ENCODE data around the gene PIBF1. TPM values are rescaled to one million over a fixed set of nuclear protein-coding genes. Genes with fewer than 3 reads are reported as not detected.

The PIBF1 gene
- total and polyA plus RNA-seq, 2 of the 4 experiments (the other 2 are of a cell fraction): 5.1 to 13.3 TPM

DNA sequence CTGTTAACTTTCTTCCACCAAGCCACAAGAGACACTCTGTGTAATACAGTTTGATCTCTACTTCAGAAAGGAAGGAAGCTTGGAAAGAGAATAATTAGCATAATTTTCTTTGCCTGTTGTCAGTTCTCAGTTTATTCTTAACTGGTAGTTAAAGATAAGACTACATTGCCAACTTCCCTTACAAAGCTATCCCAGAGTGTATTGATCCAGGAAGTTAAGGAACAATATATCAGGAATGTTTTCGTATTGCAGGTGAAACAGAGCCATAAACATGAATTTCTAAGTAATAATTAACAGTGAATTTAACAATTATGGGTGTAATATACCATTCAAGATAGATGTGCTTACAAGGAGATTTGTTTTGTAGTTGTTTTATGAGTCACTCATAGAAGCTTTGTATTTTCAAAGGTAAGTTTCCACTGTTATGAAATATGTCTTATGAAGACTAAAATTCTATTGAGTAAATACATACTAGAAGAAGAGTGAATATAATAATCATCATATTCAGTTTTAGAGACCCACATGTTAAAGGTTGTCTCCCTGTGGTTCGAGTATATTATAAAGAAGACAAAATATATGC, 188.5 kb downstream of the PIBF1 start:
- Histone ChIP-seq H3K4me3 (ENCODE audit: insufficient read depth, low read depth, low read length) (no peak overlapping the region), H3K9me3 (ENCODE audit: control insufficient read depth, insufficient read depth, low read length) (no peaks in the 10 kb centered on the region), H2BK20ac (ENCODE audit: low read depth, low read length) (no peak overlapping the region), H2AFZ (replicated peaks; ENCODE audit: low read length, poor library complexity) (no peak overlapping the region), H3K14ac (replicated peaks; ENCODE audit: low read depth, low read length) (no peak overlapping the region), H2AK5ac (ENCODE audit: low read depth, low read length) (no peak overlapping the region), H3K18ac (ENCODE audit: low read depth, low read length) (no peak overlapping the region), H4K20me1 (ENCODE audit: insufficient read depth, low read length) (no peaks in the 10 kb centered on the region), H3K23ac (ENCODE audit: low read depth, low read length) (no peak overlapping the region), H2BK5ac (ENCODE audit: low read depth, low read length, poor library complexity, severe bottlenecking) (no peak overlapping the region), H4K91ac (ENCODE audit: insufficient read depth, low read depth, low read length) (no peak overlapping the region), H3K9me1 (ENCODE audit: insufficient read depth, low read length) (no peaks in the 10 kb centered on the region), H3K4me1 (ENCODE audit: control insufficient read depth, insufficient read depth, low read length) (no peaks in the 10 kb centered on the region), H4K5ac (ENCODE audit: low read depth, low read length) (no peak overlapping the region), H3K56ac (ENCODE audit: extremely low read depth, insufficient read depth, low read length) (no peak overlapping the region), H3K9ac (ENCODE audit: low read depth, low read length) (no peak overlapping the region), H4K8ac (ENCODE audit: low read depth in 2 of 2, low read length in 2 of 2) (no peak overlapping the region), H2BK120ac (ENCODE audit: low read depth, low read length) (no peak overlapping the region), H3K27me3 (ENCODE audit: control insufficient read depth, insufficient read depth, low read length) (no peaks in the 10 kb centered on the region), H3K27ac (ENCODE audit: insufficient read depth, low read length) (no peak overlapping the region), H3K4ac (ENCODE audit: low read depth, low read length) (no peak overlapping the region), H2BK15ac (ENCODE audit: low read depth, low read length) (no peak overlapping the region), H3K36me3 (ENCODE audit: control insufficient read depth, insufficient read depth, low read length) (peaks cover 4% of the 10 kb centered on the region; the same call in 1 of the 2 replicates), H3K4me2 (ENCODE audit: low read depth, low read length) (no peak overlapping the region), H2AK9ac (replicated peaks; ENCODE audit: low read depth, low read length, poor library complexity) (no peak overlapping the region), H3K79me1 (ENCODE audit: low read depth in 1 of 2, low read length in 2 of 2) (no peaks in the 10 kb centered on the region)
- DNase-seq: no peak
- no TSS peak for BruUV-seq (replicated peaks)
- TF ChIP-seq MAZ (IDR thresholded peaks at IDR 0.05; ENCODE audit: borderline replicate concordance, low read depth, low read length) (no peak), NFE2L2 (IDR thresholded peaks at IDR 0.05; ENCODE audit: low read depth, low read length) (no peak), RFX5 (IDR thresholded peaks at IDR 0.05; ENCODE audit: low read depth, low read length) (no peak)
- dilution Hi-C loops (cut with HindIII; ENCODE audit: low sequenced_read_pairs, unreplicated experiment): no loop called here
- no CpG with 5 or more reads among the region's 2 CpGs for WGBS, 2 experiments (ENCODE audit: extremely low coverage in 2 of 2, insufficient read length in 1 of 2)
- intact Hi-C loops (cut with micrococcal nuclease): no loop called here
- in situ Hi-C loops (cut with MboI; ENCODE audit: low sequenced_read_pairs): no loop called here
- ATAC-seq (ENCODE audit: low read depth): no peak
- ChIA-PET POLR2A (ENCODE audit: unreplicated experiment) (no interaction called here), CTCF (interaction anchor here (0.5 kb wide), 1 partner anchor 31 kb away, joined by 3 read pairs; no protein-coding TSS in a partner anchor)

Data from IMR-90 (cell line).